KMS-11 (cell line): Measurements from ENCODE around the gene DSCAM.
"Not testable (repeated sequence)": the region's sequence is repeated elsewhere in the genome, so short reads cannot be mapped to it uniquely, and the experiment has no call there.

ENCODE experiments used
- H2AFZ ChIP-seq: fragments of 200-600 bp; sonication (generic); 2 replicates; pipeline ENCODE4 v1.6.1; 2016; ENCODE audit warnings: antibody characterized with exemption, mixed run types, low read depth
- H3K27ac ChIP-seq: fragments of 200-600 bp; sonication (generic); 2 replicates; pipeline ENCODE4 v1.6.1; 2016; ENCODE audit warnings: mild to moderate bottlenecking, mixed run types
- H3K27me3 ChIP-seq: fragments of 200-600 bp; sonication (generic); 2 replicates; pipeline ENCODE4 v1.6.1; 2017; ENCODE audit warnings: mild to moderate bottlenecking, low read depth, mixed run types, moderate library complexity; ENCODE audit not compliant: insufficient read depth
- H3K36me3 ChIP-seq: fragments of 200-600 bp; sonication (generic); 2 replicates; pipeline ENCODE4 v1.6.1; 2017; ENCODE audit warnings: mild to moderate bottlenecking, mixed run types; ENCODE audit not compliant: insufficient read depth
- H3K4me1 ChIP-seq: fragments of 200-600 bp; sonication (generic); 2 replicates; pipeline ENCODE4 v1.6.1; 2016; ENCODE audit warnings: mild to moderate bottlenecking, low read depth, mixed run types; ENCODE audit not compliant: poor library complexity, severe bottlenecking
- H3K4me2 ChIP-seq: fragments of 200-600 bp; sonication (generic); 2 replicates; pipeline ENCODE4 v1.7.0; 2016; ENCODE audit warnings: mild to moderate bottlenecking, mixed run types
- H3K4me3 ChIP-seq: fragments of 200-600 bp; sonication (generic); IDR thresholded peaks from 2 replicates; pipeline ENCODE4 v1.6.1; 2017; ENCODE audit warnings: low read depth, low read length, mixed read lengths; ENCODE audit not compliant: insufficient read depth
- H3K79me2 ChIP-seq: fragments of 200-600 bp; sonication (generic); 2 replicates; pipeline ENCODE4 v1.6.1; 2016; ENCODE audit warnings: low read depth, mixed run types; ENCODE audit not compliant: insufficient read depth
- H3K9ac ChIP-seq: fragments of 200-600 bp; sonication (generic); 2 replicates; pipeline ENCODE4 v1.6.1; 2016; ENCODE audit warnings: mild to moderate bottlenecking, mixed run types
- H4K20me1 ChIP-seq: fragments of 200-600 bp; sonication (generic); 2 replicates; pipeline ENCODE4 v1.6.1; 2016; ENCODE audit warnings: mild to moderate bottlenecking, mixed run types; ENCODE audit not compliant: insufficient read depth
- TF ChIP-seq, protein P1 (sequence below): fragments of 200-600 bp; sonication (generic); conservative IDR thresholded peaks from 2 replicates; pipeline ENCODE4 v1.6.1; 2017; ENCODE audit warnings: low read depth, mild to moderate bottlenecking, antibody characterized with exemption, low read length, moderate library complexity, mixed read lengths

DSCAM gene

DNA sequence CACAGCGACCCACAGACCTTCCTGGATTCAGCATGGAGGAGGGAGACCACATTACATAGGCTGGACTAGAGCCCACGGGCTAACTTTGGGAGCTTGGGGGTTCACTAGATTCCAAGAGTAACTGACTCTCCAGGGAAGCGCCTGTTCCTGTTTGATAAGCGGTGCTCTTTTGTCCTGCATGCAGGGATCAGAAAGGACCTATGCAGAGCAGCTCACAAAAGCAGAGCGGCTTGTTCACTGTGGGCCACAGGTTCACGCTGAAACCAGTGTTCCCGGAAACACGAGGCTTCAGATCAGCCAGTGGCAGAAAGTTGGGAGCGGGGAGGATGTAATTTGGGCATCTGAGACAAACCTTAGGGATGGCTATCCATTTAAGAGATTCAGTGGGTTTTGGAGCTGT lies 575.8 kb downstream of the DSCAM start:
- Histone ChIP-seq H3K4me1 (no peaks in the 10 kb centered on the region), H4K20me1 (no peaks in the 10 kb centered on the region), H3K36me3 (no peaks in the 10 kb centered on the region), H3K4me2 (no peak overlapping the region), H3K27ac (no peak overlapping the region), H3K9ac (no peak overlapping the region), H3K79me2 (no peaks in the 10 kb centered on the region), H3K27me3 (no peaks in the 10 kb centered on the region), H3K4me3 (no peak overlapping the region), H2AFZ (no peak overlapping the region)
- TF ChIP-seq, protein P1, sequence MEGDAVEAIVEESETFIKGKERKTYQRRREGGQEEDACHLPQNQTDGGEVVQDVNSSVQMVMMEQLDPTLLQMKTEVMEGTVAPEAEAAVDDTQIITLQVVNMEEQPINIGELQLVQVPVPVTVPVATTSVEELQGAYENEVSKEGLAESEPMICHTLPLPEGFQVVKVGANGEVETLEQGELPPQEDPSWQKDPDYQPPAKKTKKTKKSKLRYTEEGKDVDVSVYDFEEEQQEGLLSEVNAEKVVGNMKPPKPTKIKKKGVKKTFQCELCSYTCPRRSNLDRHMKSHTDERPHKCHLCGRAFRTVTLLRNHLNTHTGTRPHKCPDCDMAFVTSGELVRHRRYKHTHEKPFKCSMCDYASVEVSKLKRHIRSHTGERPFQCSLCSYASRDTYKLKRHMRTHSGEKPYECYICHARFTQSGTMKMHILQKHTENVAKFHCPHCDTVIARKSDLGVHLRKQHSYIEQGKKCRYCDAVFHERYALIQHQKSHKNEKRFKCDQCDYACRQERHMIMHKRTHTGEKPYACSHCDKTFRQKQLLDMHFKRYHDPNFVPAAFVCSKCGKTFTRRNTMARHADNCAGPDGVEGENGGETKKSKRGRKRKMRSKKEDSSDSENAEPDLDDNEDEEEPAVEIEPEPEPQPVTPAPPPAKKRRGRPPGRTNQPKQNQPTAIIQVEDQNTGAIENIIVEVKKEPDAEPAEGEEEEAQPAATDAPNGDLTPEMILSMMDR, result no peak

DNA sequence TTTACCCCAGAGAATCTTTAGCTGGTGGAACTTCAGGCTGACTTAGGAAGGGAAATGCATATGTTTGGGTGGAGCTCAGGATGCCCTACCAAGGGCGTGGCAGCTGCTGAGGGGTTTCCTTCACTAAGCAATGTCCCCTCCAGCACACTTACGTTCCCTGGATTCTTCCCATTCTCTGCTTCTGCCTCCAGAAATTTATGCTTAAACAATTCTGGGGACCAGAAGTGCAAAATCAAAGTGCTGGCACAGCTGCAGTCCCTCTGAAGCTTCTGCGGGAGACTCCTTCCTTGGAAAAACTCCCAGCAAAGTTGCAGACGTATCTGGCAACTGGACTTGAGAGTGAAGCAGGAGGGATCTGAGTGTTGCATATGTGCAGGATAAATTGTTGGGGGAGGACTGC lies 576.9 kb downstream of the DSCAM start:
- no peaks in the 10 kb centered on the region for H3K4me1 ChIP-seq
- H3K79me2 ChIP-seq, result no peaks in the 10 kb centered on the region
- TF ChIP-seq, protein P1, result no peak

DNA sequence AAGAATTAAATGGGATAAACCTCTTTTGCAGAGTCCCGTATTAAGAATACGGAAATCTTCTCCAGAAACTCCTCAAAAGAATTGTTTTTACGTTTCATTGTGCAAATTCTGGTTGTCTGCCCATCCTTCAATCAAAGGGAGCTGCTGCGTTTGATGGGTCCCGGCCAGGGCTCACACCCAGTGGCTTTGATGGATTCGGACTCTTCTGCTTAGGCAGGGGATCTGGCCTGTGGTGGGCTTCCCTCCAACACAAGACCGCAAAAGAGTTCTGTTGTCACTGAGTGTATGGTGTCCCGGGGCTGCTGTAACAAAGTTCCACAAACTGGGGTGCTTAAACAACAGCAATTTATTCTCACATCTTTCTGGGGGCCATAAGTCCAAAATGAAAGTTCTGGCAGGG lies 577.7 kb downstream of the DSCAM start:
- Histone ChIP-seq H3K79me2 (no peaks in the 10 kb centered on the region), H3K27ac (no peak overlapping the region), H3K9ac (no peak overlapping the region), H3K4me1 (no peaks in the 10 kb centered on the region), H3K27me3 (no peaks in the 10 kb centered on the region), H2AFZ (no peak overlapping the region), H3K4me3 (no peak overlapping the region), H3K4me2 (no peak overlapping the region), H3K36me3 (no peaks in the 10 kb centered on the region), H4K20me1 (no peaks in the 10 kb centered on the region)
- TF ChIP-seq, protein P1, result no peak

More for the DNA sequence above, 576.9 kb downstream of the DSCAM start:
- Histone ChIP-seq H3K36me3 (no peaks in the 10 kb centered on the region), H3K4me3 (no peak overlapping the region), H3K9ac (no peak overlapping the region), H2AFZ (no peak overlapping the region), H3K27me3 (no peaks in the 10 kb centered on the region), H4K20me1 (no peaks in the 10 kb centered on the region), H3K4me2 (no peak overlapping the region), H3K27ac (no peak overlapping the region)

DNA sequence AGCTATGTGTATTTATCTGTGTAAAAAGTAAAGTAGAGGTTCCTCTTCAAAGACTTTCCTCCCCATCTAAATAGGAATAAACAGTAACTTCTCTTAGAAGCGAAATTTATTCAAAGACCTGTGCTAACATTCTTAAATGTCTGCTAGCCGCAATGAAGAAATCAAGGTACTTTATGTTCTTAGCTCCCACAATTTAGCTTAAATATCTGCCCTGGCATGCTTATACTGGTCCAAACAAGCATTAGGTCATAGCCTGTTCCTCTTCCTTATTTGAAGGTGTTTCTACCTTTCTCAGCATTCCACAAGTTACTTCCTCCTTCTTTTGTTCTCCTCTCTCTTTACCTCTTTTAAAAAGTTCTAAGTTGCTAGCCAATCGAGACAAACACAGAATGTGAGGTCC lies 588.5 kb downstream of the DSCAM start:
- H3K4me3 ChIP-seq, H2AFZ ChIP-seq, H3K4me1 ChIP-seq, H3K9ac ChIP-seq, H4K20me1 ChIP-seq, H3K36me3 ChIP-seq, H3K27ac ChIP-seq, H3K4me2 ChIP-seq, H3K27me3 ChIP-seq, H3K79me2 ChIP-seq: not testable (repeated sequence)

DNA sequence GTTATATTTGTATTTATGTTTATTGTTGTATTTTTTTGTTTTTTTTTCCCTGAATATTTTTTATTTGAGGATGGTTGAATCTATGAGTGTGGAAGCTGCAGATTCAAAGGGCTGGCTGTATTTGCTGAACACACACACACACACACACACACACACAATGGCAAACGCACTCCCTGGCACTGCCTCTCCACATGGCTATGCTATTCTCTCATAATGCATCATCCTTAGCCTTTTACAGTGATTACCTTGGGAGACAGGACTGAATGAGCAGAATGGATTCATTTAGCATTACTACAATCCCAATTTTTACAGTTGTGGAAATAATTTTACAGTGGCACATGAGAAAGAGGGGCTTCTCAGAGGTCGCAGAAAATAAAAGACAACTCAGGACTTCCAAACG lies 589.6 kb downstream of the DSCAM start:
- Histone ChIP-seq H3K4me2 (no peak overlapping the region), H2AFZ (no peak overlapping the region)
- TF ChIP-seq, protein P1, result no peak

More for the DNA sequence above, 589.6 kb downstream of the DSCAM start:
- no peaks in the 10 kb centered on the region for H4K20me1 ChIP-seq
- H3K4me1 ChIP-seq, result no peaks in the 10 kb centered on the region
- no peak overlapping the region for H3K4me3 ChIP-seq
- no peaks in the 10 kb centered on the region for H3K36me3 ChIP-seq
- H3K27ac ChIP-seq, result no peak overlapping the region
- H3K27me3 ChIP-seq, result no peaks in the 10 kb centered on the region
- H3K9ac ChIP-seq, result no peak overlapping the region
- no peaks in the 10 kb centered on the region for H3K79me2 ChIP-seq
